ENCODE data around the gene DTX4.

The DTX4 gene

GRCh38 chr11:59173964-59174663 is 2.2 kb downstream of the DTX4 start:
- no peak for TF ChIP-seq TAF1 (IDR thresholded peaks at IDR 0.05; ENCODE audit: borderline replicate concordance, low read depth, low read length)
- TF ChIP-seq POLR2AphosphoS5 (IDR thresholded peaks at IDR 0.05; ENCODE audit: low read depth, low read length) = no peak
- peak; percentile 46; the same call in 1 of the 2 replicates for TF ChIP-seq POLR2A (IDR thresholded peaks at IDR 0.05; ENCODE audit: low read depth, low read length)
- DNase-seq (ENCODE audit: insufficient read length) (no peak), FAIRE-seq (peak; percentile 61)

GRCh38 chr11:59174664-59175033 is 2.7 kb downstream of the DTX4 start:
- FAIRE-seq = no peak

GRCh38 chr11:59175091-59175501 is 3.2 kb downstream of the DTX4 start:
- no peak for TF ChIP-seq POLR2A (IDR thresholded peaks at IDR 0.05; ENCODE audit: low read depth, low read length)
- TF ChIP-seq POLR2AphosphoS5 (IDR thresholded peaks at IDR 0.05; ENCODE audit: low read depth, low read length) = no peak
- TF ChIP-seq TAF1 (IDR thresholded peaks at IDR 0.05; ENCODE audit: borderline replicate concordance, low read depth, low read length) = no peak
- DNase-seq (ENCODE audit: insufficient read length) (no peak), FAIRE-seq (no peak)

More at GRCh38 chr11:59174664-59175033, 2.7 kb downstream of the DTX4 start:
- DNase-seq (ENCODE audit: insufficient read length) = no peak
- TF ChIP-seq POLR2A (IDR thresholded peaks at IDR 0.05; ENCODE audit: low read depth, low read length) (no peak), TAF1 (IDR thresholded peaks at IDR 0.05; ENCODE audit: borderline replicate concordance, low read depth, low read length) (no peak), POLR2AphosphoS5 (IDR thresholded peaks at IDR 0.05; ENCODE audit: low read depth, low read length) (no peak)

- no peak for TF ChIP-seq POLR2A (IDR thresholded peaks at IDR 0.05; ENCODE audit: low read depth, low read length)
- no peak for TF ChIP-seq TAF1 (IDR thresholded peaks at IDR 0.05; ENCODE audit: borderline replicate concordance, low read depth, low read length)
- no peak for TF ChIP-seq POLR2AphosphoS5 (IDR thresholded peaks at IDR 0.05; ENCODE audit: low read depth, low read length)
- DNase-seq (ENCODE audit: insufficient read length) (no peak), FAIRE-seq (no peak)
Observed at GRCh38 chr11:59176330-59176729, 4.4 kb downstream of the DTX4 start.

- FAIRE-seq = no peak
- DNase-seq (ENCODE audit: insufficient read length) = no peak
- TF ChIP-seq POLR2AphosphoS5 (IDR thresholded peaks at IDR 0.05; ENCODE audit: low read depth, low read length) (no peak), TAF1 (IDR thresholded peaks at IDR 0.05; ENCODE audit: borderline replicate concordance, low read depth, low read length) (no peak), POLR2A (IDR thresholded peaks at IDR 0.05; ENCODE audit: low read depth, low read length) (no peak)
Observed at GRCh38 chr11:59178402-59178801, 6.5 kb downstream of the DTX4 start.

GRCh38 chr11:59179121-59179520 is 7.2 kb downstream of the DTX4 start:
- no peak for DNase-seq (ENCODE audit: insufficient read length)
- TF ChIP-seq TAF1 (IDR thresholded peaks at IDR 0.05; ENCODE audit: borderline replicate concordance, low read depth, low read length) (no peak), POLR2A (IDR thresholded peaks at IDR 0.05; ENCODE audit: low read depth, low read length) (0 out of 2 replicates have a peak, but pooled peaks have one; percentile 1), POLR2AphosphoS5 (IDR thresholded peaks at IDR 0.05; ENCODE audit: low read depth, low read length) (no peak)
- FAIRE-seq = peak; percentile 57

GRCh38 chr11:59180168-59180776 is 8.3 kb downstream of the DTX4 start:
- TF ChIP-seq POLR2AphosphoS5 (IDR thresholded peaks at IDR 0.05; ENCODE audit: low read depth, low read length) (no peak), TAF1 (IDR thresholded peaks at IDR 0.05; ENCODE audit: borderline replicate concordance, low read depth, low read length) (no peak), POLR2A (IDR thresholded peaks at IDR 0.05; ENCODE audit: low read depth, low read length) (no peak)
- FAIRE-seq (no peak), DNase-seq (ENCODE audit: insufficient read length) (no peak)

- no peak for FAIRE-seq
- no peak for DNase-seq (ENCODE audit: insufficient read length)
- TF ChIP-seq TAF1 (IDR thresholded peaks at IDR 0.05; ENCODE audit: borderline replicate concordance, low read depth, low read length) (no peak), POLR2AphosphoS5 (IDR thresholded peaks at IDR 0.05; ENCODE audit: low read depth, low read length) (no peak), POLR2A (IDR thresholded peaks at IDR 0.05; ENCODE audit: low read depth, low read length) (no peak)
Observed at GRCh38 chr11:59180907-59181306, 9.0 kb downstream of the DTX4 start.

- DNase-seq (ENCODE audit: insufficient read length) (no peak), FAIRE-seq (no peak)
- TF ChIP-seq TAF1 (IDR thresholded peaks at IDR 0.05; ENCODE audit: borderline replicate concordance, low read depth, low read length) (no peak), POLR2A (IDR thresholded peaks at IDR 0.05; ENCODE audit: low read depth, low read length) (no peak; the same call in 1 of the 2 replicates), POLR2AphosphoS5 (IDR thresholded peaks at IDR 0.05; ENCODE audit: low read depth, low read length) (no peak)
Observed at GRCh38 chr11:59181746-59182456, 10.0 kb downstream of the DTX4 start.

GRCh38 chr11:59182457-59183151 is 10.7 kb downstream of the DTX4 start:
- FAIRE-seq (peak; percentile 77), DNase-seq (ENCODE audit: insufficient read length) (peak; percentile 40)
- TF ChIP-seq POLR2A (IDR thresholded peaks at IDR 0.05; ENCODE audit: low read depth, low read length) (no peak), TAF1 (IDR thresholded peaks at IDR 0.05; ENCODE audit: borderline replicate concordance, low read depth, low read length) (no peak), POLR2AphosphoS5 (IDR thresholded peaks at IDR 0.05; ENCODE audit: low read depth, low read length) (no peak)

- no peak for DNase-seq (ENCODE audit: insufficient read length)
- peak; percentile 72 for FAIRE-seq
- no peak for TF ChIP-seq TAF1 (IDR thresholded peaks at IDR 0.05; ENCODE audit: borderline replicate concordance, low read depth, low read length)
Observed at GRCh38 chr11:59183771-59184170, 11.8 kb downstream of the DTX4 start.
